A549 (cell line): ENCODE results near the gene PXT1. TPM values are rescaled to one million over a fixed set of nuclear protein-coding genes. Genes with fewer than 3 reads are reported as not detected.

Experiments
- ATAC-seq, 2 experiments: fragments of 200-7000 bp in 1 of 2; fragments of >200 bp in 1 of 2; cut with Nextera tagmentation in 1 of 2; cut with Tn5 transposase in 1 of 2; 3 replicates each; pipeline versions ENCODE4 v1.8.0 to v1.9.1; 2018 to 2020; ENCODE audit warnings: mild to moderate bottlenecking in 1 of 2, moderate library complexity in 1 of 2
- CTCF ChIA-PET: fragments of 300-600 bp; sonication (Branson Sonifier 250); formaldehyde crosslinking; extraction: SDS; loops from one replicate; lab custom pipeline; 2021; ENCODE audit warnings: antibody characterized with exemption, inconsistent platforms; lab: Yijun Ruan, JAX
- POLR2A ChIA-PET: fragments of 350-600 bp; formaldehyde crosslinking; extraction: SDS; loops from one replicate; lab custom pipeline; 2021; ENCODE audit warnings: antibody characterized with exemption, inconsistent platforms; lab: Yijun Ruan, JAX
- DNase-seq, 2 experiments: peaks; one replicate each; pipeline versions ENCODE4 v3.0.0 to v3.0.0-alpha.2; 2011 to 2016; ENCODE audit warnings: low read depth in 1 of 2, low spot score in 1 of 2
- FAIRE-seq: peaks from 2 replicates; lab custom pipeline; 2011; peaks lifted over from hg19 to GRCh38; lab: Jason Lieb, UNC
- H3K27ac ChIP-seq, 2 experiments: fragments of >200 bp; sonication (Bioruptor Twin); formaldehyde crosslinking; 3 replicates each; pipeline ENCODE4 v1.5.1; 2016 to 2017
- H3K4me1 ChIP-seq: fragments of >200 bp; sonication (Bioruptor Twin); formaldehyde crosslinking; 3 replicates; pipeline ENCODE4 v1.6.1; 2016
- H3K4me2 ChIP-seq: fragments of >200 bp; sonication (Bioruptor Twin); formaldehyde crosslinking; 3 replicates; pipeline ENCODE4 v1.6.1; 2016
- H3K4me3 ChIP-seq: fragments of >200 bp; sonication (Bioruptor Twin); formaldehyde crosslinking; 3 replicates; pipeline ENCODE4 v1.5.1; 2016
- H3K9me3 ChIP-seq: fragments of >200 bp; sonication (Bioruptor Twin); formaldehyde crosslinking; 3 replicates; pipeline ENCODE4 v1.6.1; 2016
- CBX2 ChIP-seq: fragments of 200-600 bp; sonication (generic); IDR thresholded peaks from 2 replicates; pipeline ENCODE4 v1.6.1; 2016; ENCODE audit warnings: low read depth, mild to moderate bottlenecking, borderline replicate concordance
- CBX8 ChIP-seq: fragments of 200-600 bp; sonication (generic); IDR thresholded peaks from 2 replicates; pipeline ENCODE4 v1.6.1; 2016
- CEBPB ChIP-seq, 2 experiments: fragments of >200 bp in 1 of 2; sonication (Bioruptor Twin) in 1 of 2; formaldehyde crosslinking in 1 of 2; IDR thresholded peaks; 2 replicates each; pipeline ENCODE4 v1.6.1; 2012 to 2016
- CHD2 ChIP-seq: fragments of 150-350 bp; IDR thresholded peaks from 2 replicates; pipeline ENCODE4 v1.6.1; 2014; ENCODE audit warnings: low read length; ENCODE audit not compliant: partially characterized antibody
- CHD4 ChIP-seq: fragments of 200-600 bp; sonication (generic); IDR thresholded peaks from 2 replicates; pipeline ENCODE4 v1.6.1; 2016; ENCODE audit warnings: antibody characterized with exemption, mild to moderate bottlenecking, borderline replicate concordance
- EHF ChIP-seq: fragments of 250-450 bp; sonication (Bioruptor Pico); IDR thresholded peaks from 2 replicates; pipeline ENCODE4 v1.5.0; 2020; ENCODE audit warnings: mild to moderate bottlenecking
- EHMT2 ChIP-seq: fragments of 200-600 bp; sonication (generic); IDR thresholded peaks from 2 replicates; pipeline ENCODE4 v1.6.1; 2016; ENCODE audit warnings: antibody characterized with exemption, low read depth, mild to moderate bottlenecking, moderate library complexity
- ESRRA ChIP-seq: fragments of 150-350 bp; IDR thresholded peaks from 2 replicates; pipeline ENCODE4 v1.6.1; 2014; ENCODE audit warnings: mild to moderate bottlenecking, low read length, borderline replicate concordance
- FOSB ChIP-seq: fragments of 250-450 bp; sonication (Bioruptor Pico); IDR thresholded peaks from 2 replicates; pipeline ENCODE4 v1.5.0; 2020; ENCODE audit warnings: mild to moderate bottlenecking, moderate library complexity
- FOXS1 ChIP-seq: fragments of 250-450 bp; sonication (Bioruptor Pico); IDR thresholded peaks from 2 replicates; pipeline ENCODE4 v1.5.0; 2020; ENCODE audit warnings: mild to moderate bottlenecking, moderate library complexity
- GATA3 ChIP-seq: IDR thresholded peaks from 2 replicates; pipeline ENCODE4 v1.6.1; 2012; ENCODE audit warnings: borderline replicate concordance
- HDAC2 ChIP-seq: fragments of 200-600 bp; sonication (generic); IDR thresholded peaks from 2 replicates; pipeline ENCODE4 v1.6.1; 2016
- HES2 ChIP-seq: fragments of >200 bp; sonication (Bioruptor Twin); formaldehyde crosslinking; IDR thresholded peaks from 2 replicates; pipeline ENCODE4 v1.6.1; 2016
- HEYL ChIP-seq: fragments of 250-450 bp; sonication (Bioruptor Pico); IDR thresholded peaks from 2 replicates; pipeline ENCODE4 v1.8.0; 2021; ENCODE audit warnings: mild to moderate bottlenecking, moderate library complexity
- HMGXB4 ChIP-seq: fragments of 250-450 bp; sonication (Bioruptor Pico); IDR thresholded peaks from 2 replicates; pipeline ENCODE4 v1.5.0; 2021; ENCODE audit warnings: mild to moderate bottlenecking, moderate library complexity, borderline replicate concordance
- HOXA7 ChIP-seq: fragments of 250-450 bp; sonication (Bioruptor Pico); IDR thresholded peaks from 2 replicates; pipeline ENCODE4 v1.5.0; 2020; ENCODE audit warnings: mild to moderate bottlenecking, moderate library complexity
- JUN ChIP-seq, 2 experiments: fragments of >200 bp; sonication (Bioruptor Twin); formaldehyde crosslinking; IDR thresholded peaks; 2 replicates in 1 of 2; 3 replicates in 1 of 2; pipeline ENCODE4 v1.6.1; 2016 to 2017
- MAFK ChIP-seq: fragments of 450-650 bp; IDR thresholded peaks from 2 replicates; pipeline ENCODE4 v1.6.1; 2014; ENCODE audit not compliant: partially characterized antibody
- MAX ChIP-seq: IDR thresholded peaks from 2 replicates; pipeline ENCODE4 v1.6.1; 2012
- MAZ ChIP-seq: fragments of 150-350 bp; IDR thresholded peaks from 2 replicates; pipeline ENCODE4 v1.6.1; 2014; ENCODE audit warnings: antibody characterized with exemption, low read depth, low read length, borderline replicate concordance
- MYC ChIP-seq: IDR thresholded peaks from 2 replicates; pipeline ENCODE4 v1.6.1; 2012; ENCODE audit warnings: mild to moderate bottlenecking, inconsistent platforms, low read length, improper control_type of control experiment, borderline replicate concordance
- POLR2AphosphoS2 ChIP-seq: conservative IDR thresholded peaks from 2 replicates; pipeline ENCODE4 v1.6.1; 2012; ENCODE audit warnings: low read length, improper control_type of control experiment, inconsistent platforms
- RARB ChIP-seq: fragments of 250-450 bp; sonication (Bioruptor Pico); IDR thresholded peaks from 2 replicates; pipeline ENCODE4 v1.8.0; 2021; ENCODE audit warnings: mild to moderate bottlenecking, moderate library complexity
- RFX5 ChIP-seq: fragments of 450-650 bp; IDR thresholded peaks from 2 replicates; pipeline ENCODE4 v1.7.1; 2014; ENCODE audit warnings: antibody characterized with exemption, mild to moderate bottlenecking, moderate library complexity
- RNF2 ChIP-seq: fragments of 200-600 bp; sonication (generic); IDR thresholded peaks from 2 replicates; pipeline ENCODE4 v1.6.1; 2016; ENCODE audit warnings: low read depth, mild to moderate bottlenecking, antibody characterized with exemption, moderate library complexity, borderline replicate concordance
- TFCP2L1 ChIP-seq: fragments of 250-450 bp; sonication (Bioruptor Pico); IDR thresholded peaks from 2 replicates; pipeline ENCODE4 v1.5.0; 2021; ENCODE audit warnings: mild to moderate bottlenecking
- ZFP36 ChIP-seq: fragments of 450-650 bp; IDR thresholded peaks from 2 replicates; pipeline ENCODE4 v1.6.1; 2014; ENCODE audit warnings: borderline replicate concordance; ENCODE audit not compliant: partially characterized antibody
- ZSCAN20 ChIP-seq: fragments of 250-450 bp; sonication (Bioruptor Pico); IDR thresholded peaks from 2 replicates; pipeline ENCODE4 v1.8.0; 2022; ENCODE audit warnings: mild to moderate bottlenecking, moderate library complexity
- WGBS: methylation state at CpG from one replicate; pipeline ENCODE4 v1.1.6; 2017; ENCODE audit errors: missing lambda C conversion rate; 5-methylcytosine and 5-hydroxymethylcytosine counted together
- polyA plus RNA-seq, 4 experiments: library from polyadenylated mRNA; depleted of rRNA in 3 of 4; stranded (reverse); fragments of >200 nt; fragmentation: RNase III in 1 of 4; extraction: RNeasy Plus Mini Kit Qiagen cat#74134 plus additional on column Dnase treatment in 1 of 4; gene quantifications; 2 replicates in 3 of 4; 3 replicates in 1 of 4; pipeline ENCODE4 v1.2.3, GENCODE V29; 2011 to 2017

PXT1 gene
- polyA plus RNA-seq, 2 of the 4 experiments (the other 2 are of a cell fraction): not detected

- FAIRE-seq (no peak), ATAC-seq (no peak), DNase-seq (no peak)
- no peaks in the 10 kb centered on the region for H3K9me3 ChIP-seq
- CTCF ChIA-PET: no interaction called here
- H3K4me2 ChIP-seq: no peak overlapping the region
- TF ChIP-seq EHMT2 (no peak), EHF (no peak), RFX5 (no peak), CEBPB (IDR thresholded peaks at IDR 0.05) (no peak), TFCP2L1 (no peak), POLR2AphosphoS2 (no peak), FOXS1 (no peak), MAFK (no peak), FOSB (CRISPR knock-in tag) (no peak), ZSCAN20 (CRISPR knock-in tag) (no peak), CHD4 (no peak), CHD2 (no peak), RNF2 (no peak), HEYL (CRISPR knock-in tag) (no peak), HES2 (no peak), MAX (no peak)
- no peak overlapping the region for H3K4me3 ChIP-seq
- POLR2A ChIA-PET: no interaction called here
- no peak overlapping the region for H3K27ac ChIP-seq
- H3K4me1 ChIP-seq: peaks cover 9% of the 10 kb centered on the region; the same call in 1 of the 3 replicates
These were observed 53.3 kb downstream of the PXT1 start for GRCh38 chr6:36389353-36389752.

GRCh38 chr6:36387440-36388303 lies 55.0 kb downstream of the PXT1 start, which contains the start of gene ETV7:
Gene ETV7 (minus strand): TSS chr6:36387669. CDS start chr6:36387541, 128 bp downstream.
- H3K4me1 ChIP-seq: peaks cover 16% of the 10 kb centered on the region; the same call in 2 of the 3 replicates
- ATAC-seq (peak; percentile 46 to 56; a peak in 3 of 6 replicates), DNase-seq (no peak), FAIRE-seq (no peak)
- H3K9me3 ChIP-seq: no peaks in the 10 kb centered on the region
- ChIA-PET CTCF (interaction anchor here (0.8 to 2.7 kb wide), 4 partner anchors 28 to 379 kb away, joined by 3 to 7 read pairs (median 4); no protein-coding TSS in a partner anchor), POLR2A (no interaction called here)
- TF ChIP-seq HMGXB4 (CRISPR knock-in tag): no peak
- TF ChIP-seq RARB: no peak
- no peak for TF ChIP-seq CBX2
- TF ChIP-seq MYC: no peak
- no peak for TF ChIP-seq ESRRA
- no peak for TF ChIP-seq HES2
- no peak for TF ChIP-seq HEYL (CRISPR knock-in tag)
- no peak for TF ChIP-seq HOXA7
- no peak for TF ChIP-seq CEBPB (IDR thresholded peaks at IDR 0.05)
- no peak for TF ChIP-seq ZFP36
- TF ChIP-seq MAZ: no peak
- no peak for TF ChIP-seq GATA3
- no peak for TF ChIP-seq MAFK
- no peak for TF ChIP-seq HDAC2
- TF ChIP-seq JUN (IDR thresholded peaks at IDR 0.05): no peak
- TF ChIP-seq EHMT2: no peak
- TF ChIP-seq CBX8: no peak
- no peak for TF ChIP-seq CHD4
- H3K27ac ChIP-seq: peak within 1 kb of the TSS; percentile 49 to 72; a peak in 4 of 6 replicates
- peak within 1 kb of the TSS; percentile 95 for H3K4me2 ChIP-seq
- 62% methylated on average over 33 of the region's 65 CpGs for WGBS
- H3K4me3 ChIP-seq: peak within 1 kb of the TSS; percentile 34
